Fibroblast of lung (primary cell): ENCODE results near the gene APOL2.

Source experiments
- CTCF ChIP-seq, 2 donors: IDR thresholded peaks in 1 of 2; conservative IDR thresholded peaks in 1 of 2; 1 replicate in 1 of 2; 2 replicates in 1 of 2; pipeline ENCODE4 v1.5.1; 2011 to 2012; ENCODE audit warnings: low read length in 2 of 2, control low read depth in 1 of 2, inconsistent platforms in 1 of 2, low read depth in 1 of 2, mild to moderate bottlenecking in 1 of 2
- EZH2 ChIP-seq: IDR thresholded peaks from 2 replicates; pipeline ENCODE4 v1.5.1; 2012; ENCODE audit warnings: low read length, control low read depth, mild to moderate bottlenecking; ENCODE audit errors: missing control alignments

- TF ChIP-seq CTCF (conservative IDR thresholded peaks at IDR 0.05 in 1 of 2, IDR thresholded peaks at IDR 0.05 in 1 of 2; ENCODE audit: low read depth in 1 of 2, low read length in 2 of 2) (no peak), EZH2 (no peak)
Measured at GRCh38 chr22:36204632-36205015, 34.7 kb downstream of the APOL2 start.
